ENCODE data around the gene SAMD11. TPM values are rescaled to one million over a fixed set of nuclear protein-coding genes. Genes with fewer than 3 reads are reported as not detected.

Gene SAMD11
- total and polyA plus RNA-seq, 2 of the 13 experiments (the other 11 are each of a cell fraction or from before 2014, with no cell fraction given), result 0.11 TPM; not detected in 1

GRCh38 chr1:966704-967300, 43.1 kb downstream of the SAMD11 start (continued):
- TF ChIP-seq PRDM15 (CRISPR knock-in tag; IDR thresholded peaks at IDR 0.05), result no peak
- no peak; the same call in 1 of the 2 replicates for TF ChIP-seq ZBTB26 (CRISPR knock-in tag; IDR thresholded peaks at IDR 0.05; ENCODE audit: borderline replicate concordance)
- TF ChIP-seq ZNF510 (CRISPR knock-in tag; IDR thresholded peaks at IDR 0.05; ENCODE audit: low read depth), result no peak
- TF ChIP-seq ZNF207 (IDR thresholded peaks at IDR 0.05; ENCODE audit: borderline replicate concordance), result no peak
- TF ChIP-seq TAF15 (IDR thresholded peaks at IDR 0.05; ENCODE audit: low read depth, low read length, poor library complexity, severe bottlenecking), result no peak
- 0 out of 2 replicates have a peak, but pooled peaks have one; percentile 17 for TF ChIP-seq YEATS2 (CRISPR knock-in tag; IDR thresholded peaks at IDR 0.05; ENCODE audit: borderline replicate concordance)
- TF ChIP-seq YY1 (IDR thresholded peaks at IDR 0.05; ENCODE audit: insufficient read depth, insufficient replicate concordance, low read depth, low read length), result no peak
- 0 out of 2 replicates have a peak, but pooled peaks have one; percentile 12 for TF ChIP-seq ZFP37 (CRISPR knock-in tag; IDR thresholded peaks at IDR 0.05; ENCODE audit: borderline replicate concordance)
- no peak for TF ChIP-seq ZFP1 (CRISPR knock-in tag; IDR thresholded peaks at IDR 0.05)
- TF ChIP-seq NBN (conservative IDR thresholded peaks at IDR 0.05), result no peak
- TF ChIP-seq GTF3A (CRISPR knock-in tag; conservative IDR thresholded peaks at IDR 0.05), result no peak
- TF ChIP-seq KIAA2018 (CRISPR knock-in tag; IDR thresholded peaks at IDR 0.05; ENCODE audit: borderline replicate concordance), result no peak; the same call in 1 of the 2 replicates
- TF ChIP-seq PPARG (CRISPR knock-in tag; conservative IDR thresholded peaks at IDR 0.05), result 0 out of 2 replicates have a peak, but pooled peaks have one; percentile 23
- TF ChIP-seq ZNF501 (CRISPR knock-in tag; IDR thresholded peaks at IDR 0.05), result no peak; the same call in 1 of the 2 replicates
- TF ChIP-seq ZNF746 (CRISPR knock-in tag; IDR thresholded peaks at IDR 0.05), result no peak
- no peak for TF ChIP-seq ZFP36L2 (CRISPR knock-in tag; IDR thresholded peaks at IDR 0.05)

Data from HepG2 (cell line).